D721Med (cell line): ENCODE data around the gene RENBP.

Source experiments
- DNase-seq: peaks from one replicate; pipeline ENCODE4 v3.0.0; 2011; ENCODE audit warnings: low spot score; ENCODE audit not compliant: insufficient read length
- FAIRE-seq: peaks from 2 replicates; lab custom pipeline; 2011; peaks lifted over from hg19 to GRCh38; lab: Jason Lieb, UNC
- TF ChIP-seq, protein P1 (sequence below): IDR thresholded peaks from 2 replicates; pipeline ENCODE4 v1.5.1; 2012; ENCODE audit warnings: mild to moderate bottlenecking, control low read depth; ENCODE audit not compliant: insufficient read depth; ENCODE audit errors: missing control alignments

Gene RENBP

DNA sequence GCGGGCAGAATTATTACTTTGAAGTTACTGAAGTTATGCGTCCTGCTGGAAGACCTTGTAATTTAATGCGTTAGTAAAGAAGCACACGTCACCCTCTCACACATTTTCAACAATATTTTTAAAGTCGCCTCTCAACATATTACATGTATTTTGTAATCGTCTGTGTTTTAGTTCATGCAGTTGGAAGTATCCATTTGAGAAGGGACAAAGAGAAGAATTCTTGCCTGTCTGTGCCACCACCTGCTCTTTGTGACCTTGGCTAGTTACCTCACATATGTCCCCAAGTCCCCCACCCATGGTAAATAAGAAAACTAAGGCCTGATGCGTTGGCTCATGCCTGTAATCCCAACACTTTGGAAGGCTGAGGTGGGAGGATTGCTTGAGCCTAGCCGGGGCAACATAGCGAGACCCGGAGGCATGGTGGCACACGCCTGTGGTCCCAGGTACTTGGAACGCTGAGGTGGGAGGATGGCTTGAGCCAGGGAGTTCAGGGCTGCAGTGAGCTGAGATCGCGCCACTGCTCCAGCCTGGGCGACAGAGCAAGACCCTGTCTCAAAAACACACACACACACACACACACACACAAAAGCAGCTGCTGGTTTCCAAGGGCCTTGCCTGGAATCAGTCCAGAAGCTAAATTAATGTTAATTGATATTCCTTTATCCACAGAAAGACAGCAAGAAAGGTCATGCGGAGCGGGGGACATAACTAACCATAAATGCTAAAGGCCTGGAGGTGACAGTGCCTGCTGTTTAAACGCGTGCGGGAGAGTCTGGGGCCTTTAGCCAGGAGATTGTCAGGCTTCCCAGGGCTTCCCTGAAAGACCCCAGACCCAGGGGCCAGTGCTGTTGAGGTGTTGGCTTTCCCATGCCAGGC, 28.9 kb upstream of the RENBP start:
- DNase-seq (no peak), FAIRE-seq (no peak)
- TF ChIP-seq, protein P1, sequence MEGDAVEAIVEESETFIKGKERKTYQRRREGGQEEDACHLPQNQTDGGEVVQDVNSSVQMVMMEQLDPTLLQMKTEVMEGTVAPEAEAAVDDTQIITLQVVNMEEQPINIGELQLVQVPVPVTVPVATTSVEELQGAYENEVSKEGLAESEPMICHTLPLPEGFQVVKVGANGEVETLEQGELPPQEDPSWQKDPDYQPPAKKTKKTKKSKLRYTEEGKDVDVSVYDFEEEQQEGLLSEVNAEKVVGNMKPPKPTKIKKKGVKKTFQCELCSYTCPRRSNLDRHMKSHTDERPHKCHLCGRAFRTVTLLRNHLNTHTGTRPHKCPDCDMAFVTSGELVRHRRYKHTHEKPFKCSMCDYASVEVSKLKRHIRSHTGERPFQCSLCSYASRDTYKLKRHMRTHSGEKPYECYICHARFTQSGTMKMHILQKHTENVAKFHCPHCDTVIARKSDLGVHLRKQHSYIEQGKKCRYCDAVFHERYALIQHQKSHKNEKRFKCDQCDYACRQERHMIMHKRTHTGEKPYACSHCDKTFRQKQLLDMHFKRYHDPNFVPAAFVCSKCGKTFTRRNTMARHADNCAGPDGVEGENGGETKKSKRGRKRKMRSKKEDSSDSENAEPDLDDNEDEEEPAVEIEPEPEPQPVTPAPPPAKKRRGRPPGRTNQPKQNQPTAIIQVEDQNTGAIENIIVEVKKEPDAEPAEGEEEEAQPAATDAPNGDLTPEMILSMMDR: no peak

DNA sequence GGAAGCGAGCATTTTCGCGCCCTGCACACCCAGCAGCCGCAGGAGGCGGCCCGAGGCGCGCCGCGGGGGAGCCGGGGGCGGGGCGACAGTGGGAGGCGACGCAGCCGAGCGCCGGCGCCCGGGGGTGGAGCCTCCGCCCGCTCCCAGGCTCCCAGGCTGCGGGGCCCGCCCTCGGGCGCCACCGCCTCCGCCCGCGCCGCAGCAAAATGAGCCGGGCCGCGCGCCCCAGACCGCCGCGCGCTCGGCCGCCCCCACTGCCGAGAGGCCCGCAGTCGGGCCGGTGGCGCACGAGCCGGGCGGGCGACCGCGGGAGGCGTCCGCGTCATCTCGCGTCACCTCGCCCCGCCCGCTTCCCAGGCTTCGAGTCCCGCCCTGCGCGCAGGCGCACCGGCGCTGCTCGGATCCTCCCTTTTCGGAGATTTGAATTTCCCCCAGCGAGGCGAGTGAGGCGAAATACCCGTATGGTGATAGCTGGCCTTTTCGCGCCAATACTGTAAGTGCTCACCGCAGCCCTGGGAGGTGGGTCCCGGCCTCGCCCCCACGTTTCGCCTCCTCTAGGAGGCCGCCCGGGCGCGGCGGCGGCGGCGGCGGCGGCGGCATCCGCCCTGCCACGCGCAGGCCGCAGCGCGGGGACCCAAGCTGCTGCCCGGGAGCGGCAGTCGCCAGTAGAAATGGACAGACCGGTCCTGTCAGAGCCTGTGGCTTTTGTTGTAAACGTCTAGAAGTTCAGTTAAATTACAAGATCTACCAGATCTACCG, 28.1 kb upstream of the RENBP start, which contains the start of gene TMEM187:
TSS of gene TMEM187 (plus strand) at position 387 of the 759 bp plus-strand sequence. CDS start 9,309 bp downstream, outside the sequence.
- FAIRE-seq (no peak), DNase-seq (peak; percentile 74)
- TF ChIP-seq, protein P1: no peak

DNA sequence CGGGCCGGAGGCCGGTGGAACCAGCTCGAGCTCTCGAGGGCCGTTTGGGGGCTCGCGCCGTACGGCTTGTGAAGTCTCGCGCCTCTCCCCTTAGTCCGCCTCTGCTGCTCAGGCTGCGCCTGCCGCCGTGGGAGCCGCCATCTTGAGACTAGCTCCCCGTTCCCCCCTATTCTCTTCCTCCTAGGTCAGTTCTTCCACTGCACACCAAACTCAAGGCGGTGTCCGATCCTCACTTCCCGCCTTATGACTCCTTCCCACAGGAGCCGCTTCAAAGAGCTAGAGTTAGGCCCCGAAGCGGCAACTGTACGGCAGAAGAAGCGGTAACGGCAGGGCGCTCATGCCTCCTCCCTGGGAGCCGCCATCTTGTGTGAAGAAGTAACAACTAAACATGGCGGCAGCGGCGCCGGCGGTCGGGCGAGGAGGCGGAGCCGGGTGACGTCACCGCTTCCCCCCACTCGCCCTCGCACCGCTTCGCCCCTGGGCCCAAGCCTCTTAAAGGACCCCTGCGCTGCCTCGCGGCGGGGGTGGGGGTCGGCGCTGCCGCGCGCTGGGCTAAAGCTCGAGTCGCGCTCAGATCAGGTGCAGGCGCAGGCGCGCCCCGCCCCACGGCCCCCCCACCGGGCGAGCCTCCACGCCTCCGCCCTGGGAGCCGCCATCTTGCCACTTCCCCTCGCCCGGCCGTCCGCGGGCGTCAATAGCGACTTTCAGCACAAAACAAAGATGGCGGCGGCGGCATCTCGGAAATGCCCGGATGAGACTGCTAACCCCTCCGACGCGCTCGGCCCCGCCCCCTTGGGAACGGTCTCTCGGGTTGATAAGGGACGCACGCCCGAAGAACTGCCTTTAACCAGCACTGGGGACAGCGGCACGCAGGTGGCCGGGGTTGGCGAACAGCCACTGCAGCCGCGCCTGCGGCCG, 27.3 kb upstream of the RENBP start, which contains the start of gene HCFC1:
TSS of gene HCFC1 (minus strand) at position 369 of the 918 bp plus-strand sequence. CDS start 978 bp downstream, outside the sequence.
- DNase-seq (no peak), FAIRE-seq (no peak)
- TF ChIP-seq, protein P1: no peak

DNA sequence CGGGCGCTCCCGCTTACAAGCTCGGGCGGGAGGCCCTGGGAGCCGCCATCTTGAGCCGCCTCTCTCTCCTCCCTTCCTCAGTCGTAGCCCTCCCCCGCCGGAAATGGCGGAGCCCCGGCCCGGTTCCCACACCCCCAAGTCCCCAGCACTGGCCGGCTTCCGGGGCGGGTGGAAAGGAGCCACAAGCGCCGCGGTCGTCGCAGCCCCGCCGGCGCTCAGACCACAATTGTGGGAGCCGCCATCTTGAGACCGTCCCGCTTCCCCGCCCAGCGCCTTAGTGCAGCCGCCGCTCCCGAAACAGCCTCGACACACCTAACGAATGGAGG, 26.6 kb upstream of the RENBP start:
- TF ChIP-seq, protein P1: no peak
- FAIRE-seq: no peak

DNA sequence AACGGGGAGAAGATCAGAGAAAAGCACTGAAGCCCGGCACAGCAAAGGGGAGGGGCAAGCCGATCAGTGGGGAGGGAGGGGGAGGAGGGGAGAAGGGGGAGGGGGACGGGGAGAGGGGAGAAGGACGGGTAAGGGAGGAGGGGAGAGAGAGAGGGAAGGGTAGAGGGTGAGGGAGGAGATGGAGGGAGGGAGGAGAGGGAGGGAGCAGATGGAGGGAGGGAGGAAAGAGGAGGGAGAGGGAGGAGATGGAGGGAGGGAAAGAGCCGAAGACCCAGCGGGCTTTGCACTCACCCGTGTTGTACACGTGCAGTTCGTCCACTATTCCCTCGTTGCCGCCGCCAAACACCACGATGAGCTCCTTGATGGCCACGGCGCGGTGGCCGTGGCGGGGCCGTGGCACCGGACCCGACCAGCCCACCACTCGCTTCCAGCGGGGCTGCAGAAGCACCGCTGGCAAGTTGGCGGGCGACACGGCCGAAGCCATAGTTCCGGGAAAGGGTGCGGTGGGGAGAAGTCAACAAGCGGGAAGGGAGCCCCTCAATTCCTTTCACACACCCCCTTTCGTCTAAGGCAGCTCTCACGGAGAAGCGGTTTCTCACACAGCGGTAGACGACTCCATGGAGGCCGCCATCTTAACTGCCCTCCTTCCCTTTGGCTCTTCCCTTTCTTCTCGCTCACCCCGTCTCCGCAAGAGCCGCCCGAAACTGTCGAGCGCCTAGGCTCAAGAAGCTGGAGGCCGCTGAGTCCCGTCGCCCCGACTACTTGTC, 26.1 kb upstream of the RENBP start:
- FAIRE-seq: no peak
- no peak for DNase-seq
- TF ChIP-seq, protein P1: no peak

More for the DNA sequence above, 26.6 kb upstream of the RENBP start:
- no peak for DNase-seq

DNA sequence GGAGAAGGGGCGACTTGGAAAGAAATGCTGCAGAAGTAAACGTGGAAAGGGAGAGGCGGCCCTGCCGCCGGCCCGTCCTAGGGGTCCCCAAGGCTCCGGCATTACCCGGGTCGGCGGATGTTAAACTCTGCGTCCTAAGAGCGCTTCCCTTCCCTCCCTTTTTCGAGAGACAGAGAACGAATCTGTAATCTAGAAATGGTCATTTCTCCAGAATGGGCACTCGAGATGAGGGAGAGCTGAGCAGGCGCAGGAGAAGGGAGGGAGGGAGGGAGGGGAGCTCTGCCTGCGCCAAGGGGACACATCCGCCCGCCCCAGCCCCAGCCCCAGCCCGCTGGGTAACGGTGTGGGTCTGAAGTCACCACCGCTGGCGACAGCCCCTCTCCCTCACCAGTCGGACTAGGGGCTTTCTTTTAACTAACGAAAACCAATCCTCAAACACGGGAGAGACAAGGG, 25.5 kb upstream of the RENBP start:
- DNase-seq (no peak), FAIRE-seq (no peak)
- TF ChIP-seq, protein P1: no peak
